Uterus (tissue), 4 donors: ENCODE measurements around the gene FASTK. TPM values are rescaled to one million over a fixed set of nuclear protein-coding genes. Genes with fewer than 3 reads are reported as not detected.
A peak's percentile ranks its signal among the peaks of the same experiment; 100 is the strongest.

Experiments used
- DNase-seq, 2 donors: peaks; one replicate each; pipeline ENCODE4 v3.0.0-alpha.2; 2019 to 2020
- H3K27ac ChIP-seq, 2 donors: fragments of 200-600 bp; sonication (generic); 1 replicate in 1 of 2; 2 replicates in 1 of 2; pipeline ENCODE4 v1.5.1; 2016 to 2018
- H3K27me3 ChIP-seq, 2 donors: fragments of 200-600 bp; sonication (generic); one replicate each; pipeline ENCODE4 v1.5.1; 2018 to 2019; ENCODE audit warnings: control low read depth in 1 of 2
- H3K36me3 ChIP-seq, 2 donors: fragments of 200-600 bp; sonication (generic); one replicate each; pipeline ENCODE4 v1.5.1; 2019; ENCODE audit warnings: control low read depth in 1 of 2
- H3K4me1 ChIP-seq, 2 donors: fragments of 200-600 bp; sonication (generic); one replicate each; pipeline ENCODE4 v1.5.1; 2018 to 2019; ENCODE audit warnings: control low read depth in 1 of 2
- H3K4me3 ChIP-seq, 2 donors: fragments of 200-600 bp; sonication (generic); 1 replicate in 1 of 2; 2 replicates in 1 of 2; pipeline ENCODE4 v1.5.1; 2018 to 2019; ENCODE audit warnings: mild to moderate bottlenecking in 1 of 2
- H3K9me3 ChIP-seq, 2 donors: fragments of 200-600 bp; sonication (generic); one replicate each; pipeline ENCODE4 v1.5.1; 2019; ENCODE audit warnings: control low read depth in 1 of 2
- CTCF ChIP-seq, 4 experiments: fragments of 200-600 bp in 2 of 4; fragments of 450-650 bp in 2 of 4; sonication (generic) in 2 of 4; IDR thresholded peaks; one replicate each; pipeline ENCODE4 v1.5.1; 2016 to 2019; ENCODE audit warnings: antibody characterized with exemption in 4 of 4, mild to moderate bottlenecking in 2 of 4, moderate library complexity in 1 of 4
- POLR2A ChIP-seq, 2 donors: fragments of 450-650 bp; IDR thresholded peaks; one replicate each; pipeline ENCODE4 v1.6.1; 2016; ENCODE audit warnings: antibody characterized with exemption in 2 of 2, mild to moderate bottlenecking in 1 of 2, moderate library complexity in 1 of 2
- intact Hi-C: fragments of 100-400 bp; cut with DNase I; formaldehyde crosslinking; loops from one replicate; pipeline ENCODE4 v1.15.1; 2023; ENCODE audit warnings: low total_unique reads
- total RNA-seq, 4 donors: library from RNA; depleted of rRNA in 3 of 4; stranded (reverse); fragments of >200 nt in 3 of 4; gene quantifications; one replicate each; pipeline versions ENCODE4 v1.1.0 to v1.2.4, GENCODE V29; 2014 to 2023
- donor health status: DM: yes; HTN: yes; CAD: no.

FASTK gene
- total RNA-seq, 4 donors from 2014 or later, result 37.1 to 84.9 (median 52.4) TPM

- Histone ChIP-seq H3K27ac (no peak overlapping the region), H3K9me3 (no peaks in the 10 kb centered on the region), H3K4me1 (peaks cover 0 to 17% of the 10 kb centered on the region in 2 donors), H3K36me3 (no peaks in the 10 kb centered on the region), H3K27me3 (no peaks in the 10 kb centered on the region), H3K4me3 (no peak overlapping the region)
- intact Hi-C loops, result no loop called here
- TF ChIP-seq POLR2A (IDR thresholded peaks at IDR 0.05) (no peak), CTCF (IDR thresholded peaks at IDR 0.05) (no peak)
- no peak for DNase-seq
These were observed 26.9 kb downstream of the FASTK start for GRCh38 chr7:151053751-151054150.

DNA sequence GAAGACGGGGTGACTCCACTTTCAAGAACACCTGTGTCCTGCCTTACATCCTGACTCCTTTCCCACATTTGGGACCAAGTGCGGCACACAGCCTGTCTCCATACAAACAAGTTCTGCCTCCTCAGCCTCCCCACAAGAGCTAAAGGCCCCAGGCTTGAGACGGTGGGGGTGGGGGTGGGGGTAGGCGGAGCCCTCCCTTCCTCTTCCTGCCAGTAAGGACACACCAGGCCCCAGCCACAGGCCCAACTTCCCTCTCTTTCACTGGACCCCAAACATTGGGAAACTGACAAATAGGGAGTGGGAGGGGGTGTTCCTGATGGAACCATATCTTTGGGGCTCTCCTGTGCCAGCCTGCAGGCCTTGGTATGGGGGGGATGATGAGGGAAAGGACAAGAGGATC, 27.5 kb downstream of the FASTK start:
- H3K27me3 ChIP-seq, result no peaks in the 10 kb centered on the region
- intact Hi-C loops, result no loop called here
- peaks cover 0 to 17% of the 10 kb centered on the region in 2 donors for H3K4me1 ChIP-seq
- H3K4me3 ChIP-seq, result no peak overlapping the region
- H3K9me3 ChIP-seq, result no peaks in the 10 kb centered on the region
- no peak for TF ChIP-seq CTCF (IDR thresholded peaks at IDR 0.05)
- no peak for TF ChIP-seq POLR2A (IDR thresholded peaks at IDR 0.05)
- H3K36me3 ChIP-seq, result no peaks in the 10 kb centered on the region
- DNase-seq, result no peak
- no peak overlapping the region for H3K27ac ChIP-seq

DNA sequence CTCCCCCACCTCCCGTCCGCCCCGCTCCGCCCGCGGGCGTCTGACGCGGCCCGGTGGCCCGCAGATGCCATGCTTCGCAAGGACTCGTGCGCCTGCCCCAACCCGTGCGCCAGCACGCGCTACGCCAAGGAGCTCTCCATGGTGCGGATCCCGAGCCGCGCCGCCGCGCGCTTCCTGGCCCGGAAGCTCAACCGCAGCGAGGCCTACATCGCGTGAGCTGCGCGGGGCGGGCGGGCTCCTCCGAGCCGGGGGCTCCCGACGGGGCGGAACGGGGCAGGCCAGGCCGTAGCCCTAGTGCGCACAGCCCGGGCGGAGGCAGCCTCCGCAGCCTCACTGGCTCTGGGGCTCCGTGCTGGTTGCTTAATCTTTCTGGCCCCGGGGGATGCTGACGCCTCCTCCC, 29.5 kb downstream of the FASTK start:
- H3K9me3 ChIP-seq, result no peaks in the 10 kb centered on the region

DNA sequence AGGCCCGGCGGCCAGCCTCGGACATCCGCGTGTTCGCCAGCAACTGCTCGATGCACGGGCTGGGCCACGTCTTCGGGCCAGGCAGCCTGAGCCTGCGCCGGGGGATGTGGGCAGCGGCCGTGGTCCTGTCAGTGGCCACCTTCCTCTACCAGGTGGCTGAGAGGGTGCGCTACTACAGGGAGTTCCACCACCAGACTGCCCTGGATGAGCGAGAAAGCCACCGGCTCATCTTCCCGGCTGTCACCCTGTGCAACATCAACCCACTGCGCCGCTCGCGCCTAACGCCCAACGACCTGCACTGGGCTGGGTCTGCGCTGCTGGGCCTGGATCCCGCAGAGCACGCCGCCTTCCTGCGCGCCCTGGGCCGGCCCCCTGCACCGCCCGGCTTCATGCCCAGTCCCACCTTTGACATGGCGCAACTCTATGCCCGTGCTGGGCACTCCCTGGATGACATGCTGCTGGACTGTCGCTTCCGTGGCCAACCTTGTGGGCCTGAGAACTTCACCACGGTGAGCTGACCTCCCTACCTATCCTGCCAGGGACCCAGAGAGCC, 31.6 kb downstream of the FASTK start:
- Histone ChIP-seq H3K4me3 (no peak overlapping the region), H3K27ac (no peak overlapping the region), H3K9me3 (no peaks in the 10 kb centered on the region), H3K4me1 (peaks cover 0 to 21% of the 10 kb centered on the region in 2 donors), H3K36me3 (no peaks in the 10 kb centered on the region), H3K27me3 (no peaks in the 10 kb centered on the region)
- TF ChIP-seq CTCF (IDR thresholded peaks at IDR 0.05) (no peak), POLR2A (IDR thresholded peaks at IDR 0.05) (no peak)
- DNase-seq, result no peak
- intact Hi-C loops, result no loop called here

More for the DNA sequence above, 29.5 kb downstream of the FASTK start:
- Histone ChIP-seq H3K27me3 (no peaks in the 10 kb centered on the region), H3K27ac (no peak overlapping the region), H3K4me3 (no peak overlapping the region), H3K36me3 (no peaks in the 10 kb centered on the region), H3K4me1 (peaks cover 0 to 21% of the 10 kb centered on the region in 2 donors)
- intact Hi-C loops, result no loop called here
- peak in 1 of 2 donors; percentile 61 for DNase-seq
- TF ChIP-seq CTCF (IDR thresholded peaks at IDR 0.05) (no peak), POLR2A (IDR thresholded peaks at IDR 0.05) (no peak)

DNA sequence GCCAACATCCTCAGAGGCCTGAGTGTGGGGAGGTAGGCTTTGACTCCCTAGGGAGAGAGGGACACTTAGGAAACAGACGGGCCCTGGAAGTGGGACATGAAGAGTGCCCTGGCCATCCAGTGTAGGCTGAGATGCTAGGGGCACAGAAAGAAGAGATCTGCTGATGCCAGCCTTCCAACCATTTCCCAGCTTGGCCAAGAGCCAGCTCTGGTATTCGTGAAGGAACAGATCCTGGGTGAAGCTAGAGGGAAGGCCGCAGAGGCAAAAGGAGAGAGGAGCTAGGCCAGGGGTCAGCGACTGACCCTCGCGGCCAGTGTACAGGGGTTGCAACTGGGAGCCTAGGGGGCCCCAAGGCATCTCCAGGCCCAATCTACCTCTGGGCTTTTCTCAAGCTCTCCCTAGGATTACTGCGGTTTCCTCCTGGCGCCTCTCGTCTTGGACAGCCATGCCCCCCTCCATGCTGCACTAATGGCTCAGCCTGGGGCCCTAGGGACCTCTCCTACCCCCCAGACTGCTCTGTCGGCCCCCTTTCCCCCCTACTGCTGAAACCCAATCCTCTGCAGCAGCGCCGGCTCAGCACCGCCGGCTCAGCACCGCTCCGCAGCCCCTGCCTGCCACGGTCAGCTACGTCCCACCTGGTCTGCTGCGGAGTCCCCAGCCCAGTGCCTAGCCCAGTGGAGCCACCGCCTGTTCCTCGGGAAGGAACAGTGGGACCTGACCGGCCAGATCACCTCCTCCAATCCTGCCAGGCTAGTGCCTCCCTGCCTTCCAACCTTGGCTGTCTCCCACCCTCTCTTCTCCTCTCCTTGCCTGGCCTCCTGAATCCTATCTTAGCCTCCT, 32.4 kb downstream of the FASTK start, which contains the start of gene ASIC3:
TSS of gene ASIC3 (plus strand) at position 556 of the 840 bp plus-strand sequence. CDS start 355 bp downstream, outside the sequence.
- intact Hi-C loops, result no loop called here
- no peak for DNase-seq
- peaks cover 0 to 21% of the 10 kb centered on the region in 2 donors for H3K4me1 ChIP-seq
- no peak within 1 kb of the TSS for H3K27ac ChIP-seq
- no peaks in the 10 kb centered on the region for H3K27me3 ChIP-seq
- no peak within 1 kb of the TSS for H3K4me3 ChIP-seq
- TF ChIP-seq POLR2A (IDR thresholded peaks at IDR 0.05), result no peak
- no peak for TF ChIP-seq CTCF (IDR thresholded peaks at IDR 0.05)
- no peaks in the 10 kb centered on the region for H3K36me3 ChIP-seq
- H3K9me3 ChIP-seq, result no peaks in the 10 kb centered on the region
